ENCODE results near the gene LRG1. TPM values are rescaled to one million over a fixed set of nuclear protein-coding genes. Genes with fewer than 3 reads are reported as not detected.

Gene LRG1
- total RNA-seq, 4 donors from 2014 or later, result 0.56 to 2.7 (median 2.0) TPM; not detected in 1

GRCh38 chr19:4575267-4576015 lies 35.6 kb upstream of the LRG1 start:
- no peak for TF ChIP-seq POLR2A (IDR thresholded peaks at IDR 0.05)
- TF ChIP-seq CTCF (IDR thresholded peaks at IDR 0.05), result no peak

GRCh38 chr19:4573682-4574081 lies 33.8 kb upstream of the LRG1 start:
- Histone ChIP-seq H3K9me3 (no peaks in the 10 kb centered on the region), H3K27me3 (no peaks in the 10 kb centered on the region), H3K4me1 (peaks cover 0 to 8% of the 10 kb centered on the region in 2 donors), H3K36me3 (no peaks in the 10 kb centered on the region), H3K4me3 (replicated peaks in 1 of 3) (no peak overlapping the region), H3K27ac (no peak overlapping the region)
- WGBS, 2 donors, result 81 to 82% methylated on average over 6 of the region's 6 CpGs
- DNase-seq, result no peak
- intact Hi-C loops (cut with DNase I), result no loop called here
- TF ChIP-seq CTCF (IDR thresholded peaks at IDR 0.05) (no peak), POLR2A (IDR thresholded peaks at IDR 0.05) (no peak)

More at GRCh38 chr19:4575267-4576015, 35.6 kb upstream of the LRG1 start:
- peak; percentile 15 to 17 for DNase-seq
- no peaks in the 10 kb centered on the region for H3K36me3 ChIP-seq
- intact Hi-C loops (cut with DNase I), result loop anchor here (5.0 kb wide), 1 partner anchor 62 kb away; the partner anchor contains the start of gene TNFAIP8L1
- H3K27me3 ChIP-seq, result peaks cover 7% of the 10 kb centered on the region
- no peaks in the 10 kb centered on the region for H3K9me3 ChIP-seq
- H3K27ac ChIP-seq, result peak overlapping the region in 2 of 3 donors; percentile 56 to 69
- H3K4me3 ChIP-seq (replicated peaks in 1 of 3), result no peak overlapping the region
- peaks cover 0 to 8% of the 10 kb centered on the region in 2 donors for H3K4me1 ChIP-seq
- WGBS, 2 donors, result 42 to 46% methylated on average over 17 to 19 of the region's 19 CpGs

GRCh38 chr19:4571305-4571917 lies 31.6 kb upstream of the LRG1 start:
- Histone ChIP-seq H3K9me3 (no peaks in the 10 kb centered on the region), H3K27ac (no peak overlapping the region), H3K27me3 (no peaks in the 10 kb centered on the region), H3K36me3 (no peaks in the 10 kb centered on the region), H3K4me1 (peaks cover 0 to 8% of the 10 kb centered on the region in 2 donors), H3K4me3 (replicated peaks in 1 of 3) (no peak overlapping the region)
- 68 to 77% methylated on average over 11 to 12 of the region's 22 CpGs for WGBS, 2 donors
- DNase-seq, result no peak
- no peak for TF ChIP-seq POLR2A (IDR thresholded peaks at IDR 0.05)
- intact Hi-C loops (cut with DNase I), result no loop called here

- H3K27me3 ChIP-seq, result no peaks in the 10 kb centered on the region
- intact Hi-C loops (cut with DNase I), result no loop called here
These were observed 31.1 kb upstream of the LRG1 start for GRCh38 chr19:4570916-4571304.

GRCh38 chr19:4570402-4570801 lies 30.6 kb upstream of the LRG1 start:
- H3K27ac ChIP-seq, result no peak overlapping the region
- TF ChIP-seq CTCF (IDR thresholded peaks at IDR 0.05) (no peak), POLR2A (IDR thresholded peaks at IDR 0.05) (no peak)
- H3K4me1 ChIP-seq, result peaks cover 0 to 8% of the 10 kb centered on the region in 2 donors
- no peaks in the 10 kb centered on the region for H3K36me3 ChIP-seq
- H3K4me3 ChIP-seq (replicated peaks in 1 of 3), result no peak overlapping the region
- intact Hi-C loops (cut with DNase I), result no loop called here
- DNase-seq, result no peak
- 91 to 94% methylated on average over 11 of the region's 11 CpGs for whole genome bisulfite sequencing, 2 donors
- H3K9me3 ChIP-seq, result no peaks in the 10 kb centered on the region
- no peaks in the 10 kb centered on the region for H3K27me3 ChIP-seq

More at GRCh38 chr19:4570916-4571304, 31.1 kb upstream of the LRG1 start:
- H3K4me3 ChIP-seq (replicated peaks in 1 of 3), result no peak overlapping the region
- no peak overlapping the region for H3K27ac ChIP-seq
- no peak for DNase-seq
- 95% methylated on average over 5 of the region's 5 CpGs for WGBS, 2 donors
- TF ChIP-seq CTCF (IDR thresholded peaks at IDR 0.05) (no peak), POLR2A (IDR thresholded peaks at IDR 0.05) (no peak)
- no peaks in the 10 kb centered on the region for H3K36me3 ChIP-seq
- H3K9me3 ChIP-seq, result no peaks in the 10 kb centered on the region
- peaks cover 0 to 8% of the 10 kb centered on the region in 2 donors for H3K4me1 ChIP-seq
